ENCODE measurements around the gene OR8A1.

The OR8A1 gene

DNA sequence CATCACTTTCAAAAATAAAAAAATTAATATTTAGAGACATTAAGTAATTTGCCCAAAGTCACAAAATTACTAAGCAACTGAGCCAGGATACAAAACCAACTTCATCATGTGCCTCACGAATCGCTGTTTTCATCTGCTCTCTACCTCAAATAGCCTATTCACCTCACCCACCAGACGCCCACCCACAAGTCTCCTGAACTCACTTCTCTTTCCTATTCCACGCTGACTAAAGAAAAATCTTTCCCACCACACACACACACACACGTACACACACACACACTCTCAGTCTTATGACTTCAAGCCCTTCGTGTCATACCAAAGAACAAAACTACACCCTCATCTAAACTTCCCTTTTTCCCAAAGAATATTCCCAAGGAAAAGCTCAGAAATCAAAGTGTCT is 28.6 kb upstream of the OR8A1 start:
- TF ChIP-seq, protein P1, sequence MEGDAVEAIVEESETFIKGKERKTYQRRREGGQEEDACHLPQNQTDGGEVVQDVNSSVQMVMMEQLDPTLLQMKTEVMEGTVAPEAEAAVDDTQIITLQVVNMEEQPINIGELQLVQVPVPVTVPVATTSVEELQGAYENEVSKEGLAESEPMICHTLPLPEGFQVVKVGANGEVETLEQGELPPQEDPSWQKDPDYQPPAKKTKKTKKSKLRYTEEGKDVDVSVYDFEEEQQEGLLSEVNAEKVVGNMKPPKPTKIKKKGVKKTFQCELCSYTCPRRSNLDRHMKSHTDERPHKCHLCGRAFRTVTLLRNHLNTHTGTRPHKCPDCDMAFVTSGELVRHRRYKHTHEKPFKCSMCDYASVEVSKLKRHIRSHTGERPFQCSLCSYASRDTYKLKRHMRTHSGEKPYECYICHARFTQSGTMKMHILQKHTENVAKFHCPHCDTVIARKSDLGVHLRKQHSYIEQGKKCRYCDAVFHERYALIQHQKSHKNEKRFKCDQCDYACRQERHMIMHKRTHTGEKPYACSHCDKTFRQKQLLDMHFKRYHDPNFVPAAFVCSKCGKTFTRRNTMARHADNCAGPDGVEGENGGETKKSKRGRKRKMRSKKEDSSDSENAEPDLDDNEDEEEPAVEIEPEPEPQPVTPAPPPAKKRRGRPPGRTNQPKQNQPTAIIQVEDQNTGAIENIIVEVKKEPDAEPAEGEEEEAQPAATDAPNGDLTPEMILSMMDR (conservative IDR thresholded peaks at IDR 0.05) = no peak
- no peak overlapping the region for H3K27ac ChIP-seq

DNA sequence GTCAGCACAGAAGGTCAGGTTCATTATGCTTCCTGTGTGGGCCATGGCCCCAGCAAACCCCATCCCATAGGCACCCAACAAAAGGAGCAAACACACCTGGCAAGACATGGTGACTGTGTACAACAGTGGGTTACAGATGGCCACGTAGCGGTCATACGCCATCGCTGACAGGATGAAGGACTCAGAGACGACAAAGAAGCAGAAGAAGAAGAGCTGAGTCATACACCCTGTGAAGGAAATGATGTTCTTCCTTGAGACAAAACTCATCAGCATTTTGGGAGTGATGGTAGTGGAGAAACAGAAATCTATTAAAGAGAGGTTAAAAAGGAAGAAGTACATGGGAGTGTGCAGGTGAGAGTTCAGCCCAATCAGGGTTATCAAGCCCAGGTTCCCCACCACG is 26.7 kb upstream of the OR8A1 start:
- no peak overlapping the region for H3K27ac ChIP-seq
- TF ChIP-seq, protein P1 (conservative IDR thresholded peaks at IDR 0.05) = no peak

DNA sequence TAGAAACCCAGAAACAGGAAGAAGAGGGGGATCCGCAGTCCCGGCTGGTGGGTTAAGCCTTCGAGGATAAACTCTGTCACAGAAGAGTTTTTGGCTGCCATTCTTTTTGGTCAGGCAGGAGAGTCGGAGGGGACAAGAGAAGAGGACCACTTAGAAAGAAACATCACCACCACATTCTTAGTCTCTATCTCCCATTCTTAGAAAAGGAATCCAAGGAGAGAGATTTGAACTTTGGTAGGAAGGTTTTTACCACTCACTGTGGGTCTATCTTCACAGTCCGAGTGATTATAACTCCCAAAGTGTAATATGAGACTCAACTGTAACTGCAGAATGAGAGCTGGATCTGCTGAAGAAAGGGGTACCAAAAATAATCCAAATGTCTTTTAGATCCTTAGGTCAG is 26.2 kb upstream of the OR8A1 start, which contains the start of gene OR8B12:
OR8B12 (minus strand) TSS at position 101 of the 400 bp plus-strand sequence; CDS start at position 101, 0 bp downstream.
- TF ChIP-seq, protein P1 (conservative IDR thresholded peaks at IDR 0.05) = no peak
- no peak within 1 kb of the TSS for H3K27ac ChIP-seq

DNA sequence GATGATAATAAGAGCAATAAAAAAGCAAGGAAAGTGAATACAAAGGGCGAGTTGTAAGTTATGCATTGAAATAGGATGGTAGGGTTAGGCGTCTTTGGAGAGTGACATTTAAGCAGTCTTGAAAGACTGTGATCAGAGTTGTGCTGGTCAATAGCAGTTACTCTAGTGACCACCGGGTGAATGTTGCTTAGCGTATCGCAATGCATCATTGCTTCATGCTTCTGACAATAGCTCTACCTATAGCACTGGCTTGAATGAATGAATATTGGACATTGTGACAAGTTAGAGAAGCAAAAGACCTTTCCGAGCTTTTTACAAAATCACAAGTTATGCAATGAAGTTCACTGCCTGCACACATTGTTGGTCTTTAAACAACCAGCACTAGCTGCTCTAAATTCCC is 18.6 kb upstream of the OR8A1 start:
- no peak overlapping the region for H3K27ac ChIP-seq
- TF ChIP-seq, protein P1 (conservative IDR thresholded peaks at IDR 0.05) = 0 out of 2 replicates have a peak, but pooled peaks have one; percentile 7

DNA sequence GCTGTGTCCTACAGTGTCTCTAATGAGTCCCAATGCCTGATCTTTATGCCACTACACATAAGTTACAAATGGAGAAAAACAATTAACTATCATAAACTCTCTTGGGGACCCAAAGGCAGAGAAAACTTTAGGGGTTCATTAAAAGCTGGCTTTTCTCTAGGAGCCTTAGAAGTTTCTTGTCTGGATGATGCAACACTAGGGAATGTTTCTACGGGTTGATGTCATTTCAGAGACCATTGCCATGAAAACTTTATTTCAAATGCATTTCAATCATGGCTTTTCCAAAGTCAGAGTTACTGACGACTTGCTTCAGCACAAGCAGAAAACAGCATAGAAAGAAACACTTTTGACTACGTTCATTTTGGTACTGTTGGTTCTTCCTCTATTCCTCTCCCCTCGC is 17.8 kb upstream of the OR8A1 start:
- TF ChIP-seq, protein P1 (conservative IDR thresholded peaks at IDR 0.05) = no peak
- no peak overlapping the region for H3K27ac ChIP-seq

DNA sequence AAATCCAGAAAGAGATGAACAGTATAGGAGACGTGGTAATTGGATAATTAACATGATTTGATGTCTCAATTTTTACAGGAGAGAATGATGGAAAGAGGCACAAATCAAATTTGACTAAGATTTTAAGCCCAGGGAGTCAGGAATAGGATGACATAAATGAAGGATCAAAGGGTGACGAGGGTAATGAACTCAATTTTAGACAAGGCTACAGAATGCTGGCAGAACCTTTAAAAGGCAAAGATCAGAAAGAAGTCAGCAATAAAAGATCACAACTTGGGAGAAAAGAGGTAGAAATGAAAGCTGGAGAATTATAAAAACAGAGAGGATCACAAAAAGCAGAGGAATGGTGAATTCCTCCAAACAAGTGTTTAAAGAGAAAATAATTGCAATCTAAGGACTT is 13.0 kb upstream of the OR8A1 start:
- H3K27ac ChIP-seq = no peak overlapping the region
- TF ChIP-seq, protein P1 (conservative IDR thresholded peaks at IDR 0.05) = no peak

DNA sequence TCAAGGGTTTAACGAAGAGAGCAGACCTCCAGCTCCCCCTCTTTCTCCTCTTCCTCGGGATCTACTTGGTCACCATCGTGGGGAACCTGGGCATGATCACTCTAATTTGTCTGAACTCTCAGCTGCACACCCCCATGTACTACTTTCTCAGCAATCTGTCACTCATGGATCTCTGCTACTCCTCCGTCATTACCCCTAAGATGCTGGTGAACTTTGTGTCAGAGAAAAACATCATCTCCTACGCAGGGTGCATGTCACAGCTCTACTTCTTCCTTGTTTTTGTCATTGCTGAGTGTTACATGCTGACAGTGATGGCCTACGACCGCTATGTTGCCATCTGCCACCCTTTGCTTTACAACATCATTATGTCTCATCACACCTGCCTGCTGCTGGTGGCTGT is 363 bp downstream of the OR8A1 start:
- TF ChIP-seq, protein P1 (conservative IDR thresholded peaks at IDR 0.05) = no peak
- no peak overlapping the region for H3K27ac ChIP-seq

Data from VCaP (cell line).